Keratinocyte (primary cell): ENCODE data around the gene GLTP. TPM values are rescaled to one million over a fixed set of nuclear protein-coding genes. Genes with fewer than 3 reads are reported as not detected.

Experiments used
- DNase-seq: peaks from one replicate; pipeline ENCODE4 v3.0.0-alpha.2; 2011; ENCODE audit warnings: low read depth, missing footprints, low spot score
- FAIRE-seq: peaks from 2 replicates; lab custom pipeline; 2011; peaks lifted over from hg19 to GRCh38; lab: Jason Lieb, UNC
- H2AFZ ChIP-seq: 2 replicates; pipeline ENCODE4 v1.6.0; 2012; ENCODE audit warnings: low read length, control low read depth, inconsistent platforms; ENCODE audit not compliant: control insufficient read depth
- H3K27ac ChIP-seq: 2 replicates; pipeline ENCODE4 v1.5.1; 2011; ENCODE audit warnings: low read length; ENCODE audit not compliant: control insufficient read depth, insufficient read depth
- H3K27me3 ChIP-seq: 3 replicates; pipeline ENCODE4 v1.6.0; 2011; ENCODE audit warnings: low read length; ENCODE audit not compliant: control insufficient read depth, insufficient read depth; ENCODE audit errors: extremely low read depth
- H3K36me3 ChIP-seq, 2 experiments: 2 replicates in 1 of 2; 3 replicates in 1 of 2; pipeline ENCODE4 v1.5.1; 2011; ENCODE audit warnings: low read length in 2 of 2, mild to moderate bottlenecking in 1 of 2; ENCODE audit not compliant: control insufficient read depth in 2 of 2, insufficient read depth in 2 of 2; ENCODE audit errors: extremely low read depth in 1 of 2
- H3K4me1 ChIP-seq: 3 replicates; pipeline ENCODE4 v1.5.1; 2011; ENCODE audit warnings: low read length; ENCODE audit not compliant: control insufficient read depth, insufficient read depth; ENCODE audit errors: extremely low read depth
- H3K4me2 ChIP-seq: 3 replicates; pipeline ENCODE4 v1.6.0; 2011; ENCODE audit warnings: low read depth, low read length; ENCODE audit not compliant: control insufficient read depth, insufficient read depth; ENCODE audit errors: extremely low read depth
- H3K4me3 ChIP-seq, 3 experiments: fragments of 200-600 bp in 1 of 3; sonication (generic) in 1 of 3; 2 replicates in 2 of 3; 3 replicates in 1 of 3; pipeline ENCODE4 v1.5.1; 2011 to 2016; ENCODE audit warnings: low read length in 3 of 3, mild to moderate bottlenecking in 3 of 3, control low read depth in 2 of 3, inconsistent platforms in 1 of 3, low read depth in 1 of 3, mixed read lengths in 1 of 3, mixed run types in 1 of 3, moderate library complexity in 1 of 3; ENCODE audit not compliant: control insufficient read depth in 2 of 3, insufficient read depth in 2 of 3; ENCODE audit errors: extremely low read depth in 1 of 3
- H3K79me2 ChIP-seq: 2 replicates; pipeline ENCODE4 v1.6.0; 2012; ENCODE audit warnings: low read length; ENCODE audit not compliant: control insufficient read depth, insufficient read depth
- H3K9ac ChIP-seq: 3 replicates; pipeline ENCODE4 v1.6.0; 2011; ENCODE audit warnings: low read length; ENCODE audit not compliant: control insufficient read depth, insufficient read depth; ENCODE audit errors: extremely low read depth
- H3K9me1 ChIP-seq: 3 replicates; pipeline ENCODE4 v1.6.0; 2011; ENCODE audit warnings: low read length; ENCODE audit not compliant: control insufficient read depth, insufficient read depth; ENCODE audit errors: extremely low read depth
- H3K9me3 ChIP-seq: 2 replicates; pipeline ENCODE4 v1.5.1; 2012; ENCODE audit warnings: low read depth, low read length; ENCODE audit not compliant: control insufficient read depth
- H4K20me1 ChIP-seq: 3 replicates; pipeline ENCODE4 v1.6.0; 2011; ENCODE audit warnings: low read length; ENCODE audit not compliant: control insufficient read depth, insufficient read depth; ENCODE audit errors: extremely low read depth
- EZH2 ChIP-seq: IDR thresholded peaks from one replicate; pipeline ENCODE4 v1.6.1; 2012; ENCODE audit warnings: inconsistent platforms, mild to moderate bottlenecking, low read length, moderate library complexity
- dilution Hi-C: fragments of 300-500 bp; cut with MboI; formaldehyde crosslinking; loops from one replicate; pipeline ENCODE4 v1.7.0; 2020; ENCODE audit warnings: low sequenced_read_pairs; ENCODE audit not compliant: extremely low pct_ligation_motif_present
- polyA plus RNA-seq, 5 experiments: library from polyadenylated mRNA; depleted of rRNA in 3 of 5; stranded (reverse) in 3 of 5; stranded (forward) in 1 of 5; unstranded in 1 of 5; fragments of >200 nt; gene quantifications; 1 replicate in 1 of 5; 2 replicates in 3 of 5; 3 replicates in 1 of 5; pipeline versions ENCODE4 v1.2.1 to v1.2.3, GENCODE V29; 2011 to 2012; ENCODE audit warnings: missing spikeins in 2 of 5, low read depth in 1 of 5, low replicate concordance in 1 of 5
- TF ChIP-seq, protein P1 (sequence below), 3 experiments: IDR thresholded peaks in 1 of 3; conservative IDR thresholded peaks in 1 of 3; optimal IDR thresholded peaks in 1 of 3; 2 replicates in 2 of 3; 3 replicates in 1 of 3; pipeline versions ENCODE3 to v1.5.1; 2011; ENCODE audit warnings: low read length in 3 of 3, mild to moderate bottlenecking in 3 of 3, moderate library complexity in 2 of 3, control low read depth in 1 of 3, inconsistent platforms in 1 of 3; ENCODE audit not compliant: insufficient read depth in 2 of 3; ENCODE audit errors: extremely low read depth in 1 of 3

Gene GLTP
- polyA plus RNA-seq, 1 donor (not counting 4 experiments of a cell fraction or from before 2014, with no cell fraction given), result 54.6 TPM

DNA sequence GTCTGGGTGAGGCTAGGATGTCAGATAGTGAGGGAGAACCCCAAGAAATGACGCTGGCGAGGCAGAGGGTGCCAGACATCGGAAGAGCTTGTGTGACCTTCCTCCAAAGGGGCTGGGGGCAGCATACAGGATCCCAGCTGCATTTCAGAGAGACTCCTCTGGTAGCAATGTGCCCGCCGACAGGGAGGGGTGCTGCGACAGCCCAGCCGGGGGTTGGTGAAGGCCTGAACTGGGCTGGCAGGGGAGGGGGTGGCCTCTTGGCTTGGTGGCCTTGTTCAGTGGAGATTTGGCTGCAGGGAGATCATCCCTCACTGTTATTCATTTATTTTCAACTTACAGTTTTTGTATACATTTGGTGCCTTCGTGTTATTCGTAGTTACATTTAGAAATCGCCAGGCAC is 25.0 kb upstream of the GLTP start:
- TF ChIP-seq EZH2, result no peak
- TF ChIP-seq, protein P1, sequence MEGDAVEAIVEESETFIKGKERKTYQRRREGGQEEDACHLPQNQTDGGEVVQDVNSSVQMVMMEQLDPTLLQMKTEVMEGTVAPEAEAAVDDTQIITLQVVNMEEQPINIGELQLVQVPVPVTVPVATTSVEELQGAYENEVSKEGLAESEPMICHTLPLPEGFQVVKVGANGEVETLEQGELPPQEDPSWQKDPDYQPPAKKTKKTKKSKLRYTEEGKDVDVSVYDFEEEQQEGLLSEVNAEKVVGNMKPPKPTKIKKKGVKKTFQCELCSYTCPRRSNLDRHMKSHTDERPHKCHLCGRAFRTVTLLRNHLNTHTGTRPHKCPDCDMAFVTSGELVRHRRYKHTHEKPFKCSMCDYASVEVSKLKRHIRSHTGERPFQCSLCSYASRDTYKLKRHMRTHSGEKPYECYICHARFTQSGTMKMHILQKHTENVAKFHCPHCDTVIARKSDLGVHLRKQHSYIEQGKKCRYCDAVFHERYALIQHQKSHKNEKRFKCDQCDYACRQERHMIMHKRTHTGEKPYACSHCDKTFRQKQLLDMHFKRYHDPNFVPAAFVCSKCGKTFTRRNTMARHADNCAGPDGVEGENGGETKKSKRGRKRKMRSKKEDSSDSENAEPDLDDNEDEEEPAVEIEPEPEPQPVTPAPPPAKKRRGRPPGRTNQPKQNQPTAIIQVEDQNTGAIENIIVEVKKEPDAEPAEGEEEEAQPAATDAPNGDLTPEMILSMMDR (optimal IDR thresholded peaks at IDR 0.05 in 1 of 3, IDR thresholded peaks at IDR 0.05 in 1 of 3, conservative IDR thresholded peaks at IDR 0.05 in 1 of 3; ENCODE audit: extremely low read depth in 1 of 3, insufficient read depth in 2 of 3, low read length in 3 of 3), result no peak
- H4K20me1 ChIP-seq, result no peaks in the 10 kb centered on the region
- no peaks in the 10 kb centered on the region for H3K9me3 ChIP-seq
- H3K79me2 ChIP-seq, result peaks cover 15% of the 10 kb centered on the region
- H3K9me1 ChIP-seq, result no peaks in the 10 kb centered on the region
- H2AFZ ChIP-seq, result no peak overlapping the region
- no peak for FAIRE-seq
- H3K4me2 ChIP-seq, result no peak overlapping the region
- H3K4me1 ChIP-seq, result peaks cover 7% of the 10 kb centered on the region
- no peaks in the 10 kb centered on the region for H3K27me3 ChIP-seq
- no peak overlapping the region for H3K9ac ChIP-seq
- H3K27ac ChIP-seq, result no peak overlapping the region
- no peak for DNase-seq
- peaks cover 26 to 44% of the 10 kb centered on the region in 2 experiments for H3K36me3 ChIP-seq
- dilution Hi-C loops, result no loop called here
- H3K4me3 ChIP-seq, result no peak overlapping the region

DNA sequence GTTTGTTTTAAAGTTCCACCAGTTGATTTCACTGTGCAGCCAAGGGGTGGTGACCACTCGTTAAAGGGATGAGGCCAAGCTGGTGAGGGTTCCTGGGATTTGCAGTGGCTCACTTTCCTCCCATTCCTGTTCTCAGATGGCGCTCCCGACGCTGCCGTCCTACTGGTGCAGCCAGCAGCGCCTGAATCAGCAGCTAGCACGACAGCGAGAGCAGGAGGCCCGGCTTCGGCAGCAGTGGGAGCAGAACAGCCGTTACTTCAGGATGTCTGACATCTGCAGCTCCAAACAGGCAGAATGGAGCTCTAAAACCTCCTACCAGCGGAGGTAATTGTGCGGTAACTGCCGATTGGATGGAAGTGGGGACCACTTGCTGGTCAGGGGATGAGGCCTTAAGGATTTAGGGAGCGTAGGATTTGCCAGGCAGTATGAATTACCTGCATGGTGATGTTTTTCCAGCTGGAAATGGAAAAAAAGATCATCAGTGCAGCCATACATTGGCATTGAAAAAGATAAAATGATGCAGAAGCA is 22.6 kb upstream of the GLTP start:
- dilution Hi-C loops, result no loop called here
- Histone ChIP-seq H3K9me3 (no peaks in the 10 kb centered on the region), H3K4me2 (no peak overlapping the region), H3K9ac (no peak overlapping the region), H3K36me3 (peaks cover 22 to 39% of the 10 kb centered on the region in 2 experiments), H4K20me1 (no peaks in the 10 kb centered on the region), H3K4me3 (no peak overlapping the region), H3K9me1 (no peaks in the 10 kb centered on the region), H3K27me3 (no peaks in the 10 kb centered on the region), H2AFZ (no peak overlapping the region), H3K27ac (no peak overlapping the region), H3K4me1 (peaks cover 16% of the 10 kb centered on the region), H3K79me2 (peaks cover 20% of the 10 kb centered on the region)
- FAIRE-seq (no peak), DNase-seq (no peak)
- TF ChIP-seq EZH2, result no peak
- TF ChIP-seq, protein P1 (optimal IDR thresholded peaks at IDR 0.05 in 1 of 3, IDR thresholded peaks at IDR 0.05 in 1 of 3, conservative IDR thresholded peaks at IDR 0.05 in 1 of 3; ENCODE audit: extremely low read depth in 1 of 3, insufficient read depth in 2 of 3, low read length in 3 of 3), result no peak
